ENCODE data around the gene CNPY3. TPM values are rescaled to one million over a fixed set of nuclear protein-coding genes. Genes with fewer than 3 reads are reported as not detected.

The CNPY3 gene
- total RNA-seq, 4 donors from 2014 or later = 23.3 to 37.9 (median 36.8) TPM

GRCh38 chr6:42937548-42938427 lies 8.5 kb downstream of the CNPY3 start:
- no peaks in the 10 kb centered on the region for H3K27me3 ChIP-seq
- peaks cover 0 to 92% of the 10 kb centered on the region in 2 donors for H3K36me3 ChIP-seq
- peaks cover 0 to 9% (median 1%) of the 10 kb centered on the region in 3 donors for H3K4me1 ChIP-seq
- no peak overlapping the region for H3K4me3 ChIP-seq
- H3K27ac ChIP-seq = no peak overlapping the region
- TF ChIP-seq CTCF (IDR thresholded peaks at IDR 0.05) = no peak
- no peak for TF ChIP-seq POLR2AphosphoS5 (IDR thresholded peaks at IDR 0.05)
- no peak for TF ChIP-seq EP300 (IDR thresholded peaks at IDR 0.05)
- no peak for TF ChIP-seq POLR2A (IDR thresholded peaks at IDR 0.05)
- 86 to 88% methylated on average over 8 of the region's 13 CpGs for WGBS, 2 donors (ENCODE audit: low coverage in 1 of 2)
- no peaks in the 10 kb centered on the region for H3K9me3 ChIP-seq
- no peak for ATAC-seq

GRCh38 chr6:42938428-42938796 lies 9.1 kb downstream of the CNPY3 start:
- no peaks in the 10 kb centered on the region for H3K9me3 ChIP-seq
- peaks cover 0 to 3% (median 0%) of the 10 kb centered on the region in 3 donors for H3K4me1 ChIP-seq
- H3K27ac ChIP-seq = no peak overlapping the region
- TF ChIP-seq POLR2AphosphoS5 (IDR thresholded peaks at IDR 0.05) (no peak), CTCF (IDR thresholded peaks at IDR 0.05) (no peak), EP300 (IDR thresholded peaks at IDR 0.05) (no peak), POLR2A (IDR thresholded peaks at IDR 0.05) (no peak)
- no peak overlapping the region for H3K4me3 ChIP-seq
- no peaks in the 10 kb centered on the region for H3K27me3 ChIP-seq
- peaks cover 0 to 93% of the 10 kb centered on the region in 2 donors for H3K36me3 ChIP-seq
- ATAC-seq = no peak
- WGBS, 2 donors (ENCODE audit: low coverage in 1 of 2) = 100% methylated on average over 1 of the region's 5 CpGs; no CpG with 5 or more reads in 1 of the 2 donors

GRCh38 chr6:42938987-42939809 lies 9.9 kb downstream of the CNPY3 start:
- H3K36me3 ChIP-seq = peaks cover 0 to 95% of the 10 kb centered on the region in 2 donors
- no peaks in the 10 kb centered on the region for H3K27me3 ChIP-seq
- WGBS, 2 donors (ENCODE audit: low coverage in 1 of 2) = 63 to 80% methylated on average over 2 to 6 of the region's 9 CpGs
- H3K27ac ChIP-seq = no peak overlapping the region
- H3K4me1 ChIP-seq = no peaks in the 10 kb centered on the region
- H3K4me3 ChIP-seq = no peak overlapping the region
- no peak for ATAC-seq
- TF ChIP-seq EP300 (IDR thresholded peaks at IDR 0.05) (no peak), CTCF (IDR thresholded peaks at IDR 0.05) (no peak), POLR2A (IDR thresholded peaks at IDR 0.05) (no peak), POLR2AphosphoS5 (IDR thresholded peaks at IDR 0.05) (no peak)
- no peaks in the 10 kb centered on the region for H3K9me3 ChIP-seq

- H3K4me3 ChIP-seq = no peak overlapping the region
- no peaks in the 10 kb centered on the region for H3K9me3 ChIP-seq
- ATAC-seq = no peak
- no peaks in the 10 kb centered on the region for H3K4me1 ChIP-seq
- WGBS, 2 donors (ENCODE audit: low coverage in 1 of 2) = 65 to 83% methylated on average over 2 to 4 of the region's 4 CpGs
- peaks cover 0 to 95% of the 10 kb centered on the region in 2 donors for H3K36me3 ChIP-seq
- H3K27me3 ChIP-seq = no peaks in the 10 kb centered on the region
- no peak for TF ChIP-seq POLR2AphosphoS5 (IDR thresholded peaks at IDR 0.05)
- TF ChIP-seq CTCF (IDR thresholded peaks at IDR 0.05) = no peak
- no peak for TF ChIP-seq POLR2A (IDR thresholded peaks at IDR 0.05)
- no peak for TF ChIP-seq EP300 (IDR thresholded peaks at IDR 0.05)
- H3K27ac ChIP-seq = no peak overlapping the region
Measured at GRCh38 chr6:42939810-42940167, 10.5 kb downstream of the CNPY3 start.

Measured in gastroesophageal sphincter (tissue), 4 donors.